COR-L47 (cell line): ENCODE measurements around the gene COX14.
"Not testable (repeated sequence)": the region's sequence is repeated elsewhere in the genome, so short reads cannot be mapped to it uniquely, and the experiment has no call there.

Experiments
- DNase-seq: peaks from one replicate; lab custom pipeline; 2025; lab: John Stamatoyannopoulos, UW

Gene COX14

DNA sequence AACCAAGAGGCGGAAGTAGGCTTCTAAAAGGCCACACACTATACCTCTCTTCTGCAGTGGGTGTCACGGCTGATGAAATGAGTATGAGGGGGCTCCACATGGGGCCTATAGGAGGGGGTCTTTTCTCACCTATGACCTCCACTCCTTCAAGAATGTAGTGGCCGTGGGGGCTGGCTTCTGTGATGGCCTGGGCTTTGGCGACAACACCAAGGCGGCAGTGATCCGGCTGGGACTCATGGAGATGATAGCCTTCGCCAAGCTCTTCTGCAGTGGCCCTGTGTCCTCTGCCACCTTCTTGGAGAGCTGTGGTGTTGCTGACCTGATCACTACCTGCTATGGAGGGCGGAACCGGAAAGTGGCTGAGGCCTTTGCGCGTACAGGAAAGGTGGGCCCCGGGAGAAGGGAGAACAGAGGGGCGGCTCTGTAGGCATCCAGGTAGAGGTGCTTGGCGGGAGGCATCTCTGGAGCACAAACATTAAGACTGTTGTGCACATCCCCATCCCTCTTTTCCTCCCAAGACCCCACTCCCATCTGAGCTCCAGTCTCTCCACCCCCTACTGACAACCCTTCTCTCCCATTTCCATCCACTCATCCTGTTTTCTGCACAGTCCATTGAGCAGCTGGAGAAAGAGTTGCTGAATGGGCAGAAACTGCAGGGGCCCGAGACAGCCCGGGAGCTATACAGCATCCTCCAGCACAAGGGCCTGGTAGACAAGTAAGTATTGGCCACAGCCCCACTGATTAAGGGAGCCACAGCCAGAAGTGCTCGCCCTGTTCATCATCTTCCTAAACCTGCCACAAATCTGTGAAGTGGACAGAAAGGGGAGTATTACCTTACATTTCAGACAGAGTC is 4.4 kb upstream of the COX14 start:
- DNase-seq: no peak

DNA sequence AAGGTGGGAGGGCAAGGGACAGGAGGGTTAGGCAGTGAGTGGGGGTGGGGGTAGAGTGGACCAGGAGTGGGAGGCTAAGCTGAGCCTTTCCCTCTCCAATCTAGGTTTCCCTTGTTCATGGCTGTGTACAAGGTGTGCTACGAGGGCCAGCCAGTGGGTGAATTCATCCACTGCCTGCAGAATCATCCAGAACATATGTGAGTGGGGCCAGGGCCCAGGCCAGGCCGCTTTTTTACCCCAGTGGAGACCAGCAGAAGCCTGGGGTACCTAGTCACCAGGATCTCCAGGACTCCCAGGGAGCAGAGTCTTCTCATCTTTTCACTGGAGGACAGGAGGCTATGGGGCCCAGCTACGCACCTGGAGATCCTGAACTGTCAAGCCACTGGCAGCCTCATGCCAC is 2.7 kb upstream of the COX14 start:
- no peak for DNase-seq

DNA sequence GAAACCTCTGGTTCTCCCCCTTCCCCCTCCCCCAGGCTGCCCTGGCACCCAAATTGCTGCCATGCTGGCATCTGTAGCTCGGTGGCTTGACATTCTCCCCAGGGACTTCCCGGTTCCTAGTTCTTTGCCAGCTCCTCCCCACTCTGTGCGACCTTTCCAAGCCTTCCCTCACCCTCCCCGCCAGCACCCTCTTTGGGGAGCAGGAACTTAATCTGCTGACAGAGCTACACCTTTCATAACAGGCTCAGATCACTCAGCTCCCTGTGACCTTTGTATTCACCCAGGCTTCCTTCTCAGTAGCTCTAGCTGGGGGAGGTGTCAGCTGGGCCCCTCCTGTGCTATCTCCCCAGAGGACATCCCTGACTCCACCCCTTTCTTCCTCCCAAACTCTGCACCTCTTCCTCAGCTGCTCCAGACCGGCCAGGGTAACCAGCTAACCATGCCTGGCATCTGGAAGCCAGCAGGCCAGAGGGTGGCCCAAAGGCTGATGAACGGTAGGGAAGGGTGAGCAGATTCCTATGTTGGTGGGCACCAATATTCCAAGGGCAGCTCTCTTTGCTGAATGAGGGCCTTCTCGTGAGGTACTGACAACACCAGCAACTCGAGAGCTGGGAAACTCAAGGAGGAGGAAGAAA is 1.8 kb upstream of the COX14 start:
- no peak for DNase-seq

DNA sequence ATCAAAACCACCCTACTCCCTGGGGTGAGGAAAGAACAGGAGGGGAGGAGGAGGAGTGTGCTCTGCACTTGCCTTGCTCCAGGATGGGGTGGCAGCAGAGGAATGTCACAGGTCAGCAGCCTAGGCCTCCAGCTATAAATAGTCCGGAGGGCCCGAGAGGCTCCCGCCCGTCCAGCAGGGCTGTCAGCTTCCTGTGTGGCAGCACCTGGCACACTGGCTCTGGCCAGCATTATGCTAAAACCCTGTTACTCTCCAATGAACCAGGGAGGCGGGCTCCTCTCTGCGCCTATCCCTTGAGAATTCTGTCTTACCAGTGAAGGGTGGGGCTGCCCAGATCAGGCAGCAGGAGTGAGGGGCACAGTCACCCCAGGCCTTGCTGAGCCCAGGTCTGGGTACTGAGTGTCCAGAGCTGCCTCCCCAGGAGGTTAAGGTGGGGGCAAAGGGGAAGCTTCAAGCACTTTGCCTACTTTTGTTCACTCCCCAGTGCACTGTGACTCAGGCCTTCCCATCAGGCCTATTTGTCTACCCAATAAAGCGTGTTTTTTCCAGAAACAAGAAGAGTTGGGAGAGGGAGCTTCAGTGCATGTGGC is 1.2 kb upstream of the COX14 start:
- DNase-seq: no peak

DNA sequence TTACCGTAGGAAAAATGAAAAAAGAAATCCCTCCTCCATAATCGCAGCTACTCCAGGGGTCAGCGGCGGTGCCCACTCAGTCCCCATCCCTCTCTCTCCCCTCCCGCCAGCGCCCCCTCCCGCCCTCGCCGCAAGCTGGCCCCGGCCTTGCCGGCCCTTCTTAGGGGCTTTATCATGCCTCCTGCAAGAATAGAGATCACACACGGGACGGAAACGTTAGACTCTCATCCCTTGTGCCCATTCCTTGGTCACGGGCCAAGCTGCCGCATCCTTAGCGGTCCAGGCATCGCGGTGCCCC is 692 bp upstream of the COX14 start:
- no peak for DNase-seq

DNA sequence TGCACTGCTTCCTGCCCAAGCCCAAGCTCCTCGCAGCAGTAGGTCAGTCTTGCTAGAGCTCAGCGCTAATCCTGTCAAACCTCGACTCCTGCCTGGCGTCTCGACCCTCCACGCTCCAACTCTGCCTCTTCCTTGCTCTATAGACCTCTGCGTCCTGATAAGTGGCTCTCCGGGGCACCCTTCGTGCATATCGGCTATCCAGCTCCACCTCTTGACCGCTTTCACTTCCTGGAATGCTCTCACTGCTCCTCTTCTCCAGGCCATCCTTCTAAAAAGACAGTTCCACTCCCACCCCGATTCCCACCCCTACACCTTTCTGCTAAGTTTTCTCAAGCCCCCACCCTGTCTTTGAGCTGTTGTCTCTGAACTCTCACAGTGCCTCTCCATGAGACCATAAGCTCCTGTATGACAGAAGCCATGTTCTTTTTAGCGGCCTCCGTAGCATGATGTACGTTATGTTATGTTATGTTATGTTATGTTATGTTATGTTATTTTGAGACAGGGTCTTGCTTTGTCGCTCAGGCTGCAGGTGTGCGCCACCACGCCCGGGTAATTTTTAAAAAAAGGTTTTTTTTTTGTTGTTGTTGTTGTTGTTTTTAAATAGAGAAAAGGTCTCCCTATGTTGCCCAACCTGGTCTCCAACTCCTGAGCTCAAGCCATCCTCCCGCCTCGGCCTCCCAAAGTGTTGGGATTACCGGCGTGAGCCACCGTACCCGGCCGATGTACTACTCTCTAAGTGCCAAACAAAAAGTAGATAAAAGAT is 601 bp downstream of the COX14 start:
- DNase-seq: no peak

DNA sequence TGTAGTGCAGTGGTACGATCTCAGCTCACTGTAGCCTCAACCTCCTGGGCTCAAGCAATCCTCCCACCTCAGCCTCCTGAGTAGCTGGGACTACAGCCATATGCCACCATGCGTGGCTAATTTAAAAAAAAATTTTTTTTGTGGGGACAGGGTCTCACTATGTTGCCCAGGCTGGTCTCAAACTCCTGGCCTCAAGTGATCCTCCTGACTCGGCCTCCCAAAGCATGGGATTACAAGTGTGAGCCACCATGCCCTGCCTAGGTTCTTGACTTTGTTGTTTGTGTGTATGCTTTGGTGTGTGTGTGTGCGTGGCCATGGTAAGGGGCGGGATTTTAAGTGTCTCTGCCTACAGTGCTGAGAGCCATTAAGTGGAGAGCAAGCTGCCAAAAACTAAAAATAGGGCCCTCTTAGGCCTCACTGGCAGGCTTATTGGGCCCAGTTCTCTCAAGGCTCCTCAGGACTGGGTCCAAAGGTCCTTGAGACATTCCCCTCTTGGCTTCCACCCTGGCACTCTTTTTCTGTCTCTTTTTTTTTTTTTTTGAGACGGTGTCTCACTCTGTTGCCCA is 5.1 kb downstream of the COX14 start:
- DNase-seq: no peak

DNA sequence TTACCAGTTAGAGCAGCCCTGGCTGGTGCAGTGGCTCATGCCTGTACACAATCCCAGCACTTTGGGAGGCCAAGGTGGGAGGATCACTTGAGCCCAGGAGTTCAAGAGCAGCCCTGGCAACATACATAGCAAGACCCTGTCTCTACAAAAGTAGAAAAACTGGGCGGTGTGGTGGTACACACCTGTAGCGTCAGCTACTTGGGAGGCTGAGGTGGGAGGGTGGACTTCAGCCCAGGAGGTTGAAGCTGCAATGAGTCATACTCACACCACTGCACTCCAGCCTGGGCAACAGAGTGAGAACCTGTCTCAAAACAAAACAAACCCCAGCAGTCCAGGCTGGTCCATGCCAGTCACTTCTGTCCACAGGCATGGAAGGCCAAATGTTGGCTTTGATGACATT is 7.4 kb downstream of the COX14 start:
- DNase-seq: no peak

DNA sequence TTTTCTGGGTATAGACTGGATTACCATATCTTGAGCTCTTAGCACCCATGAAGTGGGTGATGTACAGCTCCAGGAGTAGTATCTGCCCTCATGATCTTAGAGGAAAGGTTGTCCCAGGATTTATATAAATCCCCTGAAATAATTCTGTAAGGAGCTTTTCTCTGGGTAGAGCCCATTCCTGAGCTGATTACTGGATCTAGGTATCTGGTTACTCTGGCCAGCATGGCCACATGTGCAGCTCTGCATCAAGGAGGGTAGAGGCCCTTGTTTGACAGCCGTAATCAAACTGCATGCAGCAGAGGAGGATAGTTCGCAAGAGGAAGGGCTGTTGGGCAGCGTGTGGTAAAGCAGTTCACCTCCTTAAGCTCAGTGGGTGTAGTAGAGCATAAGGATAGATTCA is 8.5 kb downstream of the COX14 start:
- no peak for DNase-seq

DNA sequence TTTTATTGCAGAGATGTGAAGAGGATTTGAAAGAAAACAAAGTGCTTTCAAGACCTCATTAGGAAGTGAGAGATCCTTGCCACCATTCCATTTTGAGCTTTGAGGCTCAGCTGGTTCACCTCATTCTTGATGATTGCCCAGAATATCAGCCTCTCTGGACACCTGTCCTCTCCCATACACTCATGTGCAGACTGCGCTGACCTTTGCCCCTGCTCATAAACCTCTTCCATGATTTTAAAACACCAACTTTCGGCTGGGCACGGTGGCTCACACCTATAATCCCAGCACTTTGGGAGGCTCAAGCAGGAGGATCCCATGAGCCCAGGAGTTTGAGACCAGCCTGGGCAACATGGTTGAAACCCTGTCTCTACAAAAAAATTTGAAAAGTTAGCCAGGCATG is 8.9 kb downstream of the COX14 start:
- no peak for DNase-seq

DNA sequence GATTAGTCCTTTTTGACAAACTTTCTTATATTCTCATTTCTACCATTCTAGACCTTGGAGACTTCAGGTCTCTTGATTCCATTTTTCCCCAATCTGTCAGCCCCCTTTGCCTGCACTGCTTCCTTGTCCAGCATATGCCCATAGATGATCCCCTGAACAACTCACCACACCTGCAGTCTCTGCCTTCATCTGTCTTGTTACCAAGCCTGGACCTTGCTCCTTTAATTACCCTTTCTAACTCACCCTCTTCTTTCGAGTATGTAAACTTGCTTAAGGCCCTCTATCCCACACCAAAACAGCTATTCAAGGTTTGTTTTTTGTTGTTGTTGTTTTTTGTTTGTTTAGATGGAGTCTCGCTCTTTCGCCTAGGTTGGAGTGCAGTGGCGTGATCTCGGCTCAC is 9.6 kb downstream of the COX14 start:
- DNase-seq: no peak

DNA sequence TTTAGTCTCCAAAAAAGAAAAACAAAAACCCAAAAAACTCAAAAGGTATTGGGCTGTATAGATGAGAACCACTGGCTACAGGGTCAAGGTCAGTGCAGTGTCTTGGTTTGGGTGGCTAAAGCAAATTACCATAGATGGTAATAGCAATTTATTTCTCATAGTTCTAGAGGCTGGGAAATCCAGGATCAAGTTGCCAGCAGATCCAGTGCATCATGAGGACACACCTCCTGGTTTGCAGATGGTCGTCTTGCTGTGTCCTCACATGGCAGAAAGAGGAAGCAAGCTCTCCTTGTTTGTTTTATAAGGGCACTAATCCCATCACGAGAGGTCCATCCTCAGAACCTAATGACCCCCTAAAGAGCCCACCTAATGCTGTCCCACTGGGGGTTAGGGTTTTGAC is 11.2 kb downstream of the COX14 start:
- no peak for DNase-seq

DNA sequence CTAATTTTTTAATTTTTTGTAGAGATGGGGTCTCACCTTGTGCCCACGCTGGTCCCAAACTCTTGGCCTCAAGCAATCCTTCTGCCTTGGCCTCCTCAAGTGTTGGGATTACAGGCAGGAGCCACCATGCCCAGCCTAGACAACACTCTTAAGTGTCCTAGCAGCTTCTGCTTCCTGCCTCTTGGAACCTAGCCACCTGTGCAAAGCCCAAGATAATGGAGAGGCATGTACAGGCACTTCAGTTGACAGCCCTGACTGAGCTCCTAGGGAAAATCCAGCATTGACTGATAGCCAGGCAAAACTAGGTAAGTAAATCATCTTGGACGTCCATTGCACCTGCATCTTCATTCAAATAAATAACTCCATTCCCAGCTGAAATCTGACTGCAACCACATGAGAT is 15.5 kb downstream of the COX14 start:
- DNase-seq: no peak

DNA sequence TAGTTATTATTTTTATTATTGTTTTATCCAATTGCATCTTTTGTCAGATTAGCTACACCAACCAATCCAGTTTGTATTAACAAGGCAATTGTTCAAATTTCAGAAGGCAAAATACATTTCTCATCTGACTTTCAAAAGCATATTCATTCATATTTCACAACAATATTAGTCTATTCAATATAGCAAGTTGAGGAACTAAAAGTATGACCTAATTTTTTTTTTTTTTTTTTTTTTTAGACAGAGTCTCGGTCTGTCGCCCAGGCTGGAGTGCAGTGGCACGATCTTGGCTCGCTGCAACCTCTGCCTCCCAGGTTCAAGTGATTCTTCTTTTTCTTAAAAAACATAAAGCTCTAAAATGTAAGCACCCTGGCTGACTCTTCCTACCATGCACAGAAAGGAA is 17.3 kb downstream of the COX14 start:
- no peak for DNase-seq

DNA sequence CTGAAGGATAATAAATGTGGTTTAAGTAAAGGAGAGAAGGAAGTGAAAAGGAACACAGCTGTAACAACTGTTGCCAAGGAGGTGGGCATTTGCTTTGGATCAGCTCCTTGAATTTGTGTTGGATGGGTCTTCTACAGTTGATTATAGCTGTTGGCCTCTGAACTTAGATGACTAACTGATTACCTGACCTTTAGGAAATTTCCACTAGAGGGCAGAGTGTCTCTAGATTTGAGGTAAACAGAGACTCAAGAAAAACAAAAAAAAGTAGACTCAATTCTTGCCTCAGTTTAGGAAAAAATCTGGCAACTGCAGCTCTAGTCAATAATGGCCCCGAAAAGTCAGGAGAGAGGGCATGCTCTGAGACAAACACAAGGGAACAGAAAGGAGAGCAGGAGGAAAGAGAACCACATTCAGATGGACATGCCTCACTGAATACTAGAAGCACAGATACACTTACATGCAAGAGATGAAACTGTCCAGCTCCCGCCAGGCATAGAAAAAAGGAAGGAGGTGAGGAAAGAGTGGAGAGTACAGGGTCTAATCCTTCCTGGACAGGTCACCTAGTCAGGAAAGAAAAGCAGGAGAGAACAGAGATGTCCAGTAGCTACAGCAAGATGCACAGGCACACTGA is 20.6 kb downstream of the COX14 start:
- DNase-seq: no peak

DNA sequence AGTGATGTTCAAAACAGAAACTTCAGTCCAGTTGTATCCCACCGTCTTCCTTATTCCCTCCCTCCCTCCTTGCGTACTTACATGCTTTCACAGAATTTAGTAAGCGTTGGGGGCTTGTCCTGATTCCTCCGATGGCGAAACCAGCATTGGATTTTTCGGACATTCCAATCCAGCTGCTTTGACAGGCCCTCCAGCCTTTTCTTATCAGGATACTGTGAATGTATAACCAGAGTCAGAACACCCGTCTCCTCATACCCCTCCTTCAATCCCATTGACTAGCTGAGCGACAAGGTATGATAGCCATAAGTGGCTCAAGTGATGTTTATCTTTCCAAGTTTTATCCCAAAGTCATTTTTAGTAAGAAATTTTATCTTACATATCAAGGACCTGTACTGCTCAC is 31.0 kb downstream of the COX14 start:
- DNase-seq: no peak

DNA sequence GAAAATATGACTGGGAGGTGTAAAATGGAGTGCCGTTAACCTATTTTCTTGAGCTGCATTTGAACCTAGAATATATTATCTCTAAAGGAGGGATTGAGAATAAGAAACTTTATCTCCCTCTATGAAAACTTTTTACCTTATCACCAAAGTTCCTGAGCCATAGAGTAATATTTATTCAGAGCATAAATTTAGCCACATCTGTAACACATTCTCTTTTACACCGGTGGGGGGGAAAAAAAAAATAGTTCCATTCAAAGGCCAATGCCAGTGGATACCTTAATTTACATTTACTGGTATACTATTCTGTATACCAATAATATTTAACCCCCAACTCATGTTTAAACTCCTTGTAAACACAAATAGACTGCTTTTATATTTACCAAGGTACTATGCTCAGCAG is 33.4 kb downstream of the COX14 start:
- no peak for DNase-seq

DNA sequence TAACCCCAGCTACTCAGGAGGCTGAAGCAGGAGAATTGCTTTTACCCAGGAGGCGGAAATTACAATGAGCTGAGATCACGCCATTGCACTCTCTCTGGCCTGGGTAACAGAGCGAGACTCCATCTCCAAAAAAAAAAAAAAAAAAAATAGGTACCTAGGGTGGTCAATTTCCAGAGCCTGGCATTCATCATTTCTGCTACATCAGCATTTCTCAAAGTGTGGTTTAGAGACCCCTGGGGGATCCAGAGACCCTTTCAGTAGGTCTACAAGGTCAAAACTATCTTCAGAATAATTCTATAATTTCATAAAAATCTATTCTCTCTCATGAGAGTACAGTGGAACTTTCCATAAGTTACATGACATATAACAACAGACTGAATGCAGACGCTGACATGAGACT is 35.2 kb downstream of the COX14 start:
- no peak for DNase-seq

DNA sequence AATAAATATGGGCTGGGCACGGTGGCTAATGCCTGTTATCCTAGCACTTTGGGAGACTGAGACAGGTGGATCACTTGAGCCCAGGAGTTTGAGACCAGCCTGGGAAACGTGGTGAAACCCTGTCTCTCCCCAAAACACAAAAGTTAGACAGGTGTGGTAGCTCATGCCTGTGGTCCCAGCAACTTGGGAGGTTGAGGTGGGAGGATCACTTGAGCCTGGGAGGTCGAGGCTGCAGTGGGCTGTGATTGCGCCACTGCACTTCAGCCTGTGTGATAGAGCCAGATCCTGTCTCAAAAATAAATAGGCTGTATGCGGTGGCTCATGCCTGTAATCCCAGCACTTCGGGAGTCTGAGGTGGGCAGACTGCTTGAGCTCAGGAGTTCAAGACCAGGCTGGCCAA is 36.0 kb downstream of the COX14 start:
- DNase-seq: not testable (repeated sequence)

DNA sequence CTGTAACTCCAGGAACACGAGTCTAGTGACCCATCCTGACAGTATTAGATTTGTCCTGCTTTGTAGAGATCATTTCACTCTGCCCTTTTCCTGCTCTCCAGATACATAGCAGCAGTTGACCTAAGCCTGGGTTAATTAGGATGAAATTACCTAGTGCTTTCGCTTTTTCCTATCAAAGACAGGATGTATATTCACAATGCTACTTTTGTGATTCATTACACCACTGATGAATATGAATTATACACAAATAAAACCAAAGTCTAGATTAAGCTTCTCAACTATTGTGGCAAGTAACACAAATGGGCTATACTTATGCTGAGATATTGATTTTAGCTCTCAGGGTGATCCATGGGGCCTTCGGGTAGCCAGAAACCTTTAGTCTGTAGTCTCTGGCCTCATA is 37.3 kb downstream of the COX14 start:
- no peak for DNase-seq

DNA sequence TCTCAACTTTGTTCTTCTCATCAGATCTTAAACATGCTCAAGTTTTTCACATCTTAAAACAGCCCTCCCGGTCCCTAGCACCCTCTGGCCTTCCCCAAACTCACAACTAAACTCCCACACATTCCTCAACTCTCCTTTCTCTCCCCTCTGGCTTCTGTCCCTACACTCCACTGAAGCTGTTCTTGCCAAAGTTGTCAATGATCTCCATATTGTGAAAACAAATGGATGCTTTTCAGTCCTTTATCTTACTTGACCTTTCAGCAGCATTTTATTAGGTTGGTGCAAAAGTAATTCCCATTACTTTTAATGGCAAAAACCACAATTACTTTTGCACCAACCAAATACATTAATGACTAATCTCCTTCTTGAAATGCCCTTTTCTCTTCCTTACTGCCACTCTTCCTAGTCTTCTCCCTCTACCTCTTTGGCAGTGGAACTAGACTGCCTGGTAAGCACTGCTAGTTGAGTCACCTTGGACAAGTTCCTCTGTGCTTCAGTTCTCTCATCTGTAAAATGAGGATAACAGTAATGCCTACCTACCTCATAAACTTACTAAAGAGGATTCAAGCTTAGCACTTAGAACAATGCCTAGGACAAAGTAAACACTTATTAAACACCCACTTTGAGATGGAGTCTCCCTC is 39.1 kb downstream of the COX14 start:
- DNase-seq: no peak

DNA sequence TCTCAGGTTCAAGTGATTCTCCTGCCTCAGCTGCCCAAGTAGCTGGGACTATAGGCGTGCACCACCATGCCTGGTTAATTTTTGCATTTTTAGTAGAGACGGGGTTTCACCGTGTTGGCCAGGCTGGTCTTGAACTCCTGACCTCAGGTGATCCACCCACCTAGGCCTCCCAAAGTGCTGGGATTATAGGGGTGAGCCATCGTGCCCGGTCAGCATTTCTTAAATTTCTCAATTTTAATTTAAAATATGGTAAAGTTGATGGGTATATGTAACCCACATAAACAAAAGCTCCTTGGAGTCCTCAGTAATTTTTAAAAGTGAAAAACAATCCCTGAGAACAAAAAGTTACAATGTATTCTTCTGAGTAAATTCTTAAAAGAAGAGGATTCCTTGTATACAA is 42.9 kb downstream of the COX14 start:
- DNase-seq: not testable (repeated sequence)
